Left lung (tissue), 10 donors: Measurements from ENCODE around the gene HYAL3. TPM values are rescaled to one million over a fixed set of nuclear protein-coding genes. Genes with fewer than 3 reads are reported as not detected.
A peak's percentile ranks its signal among the peaks of the same experiment; 100 is the strongest.

ENCODE experiments used
- ATAC-seq: fragments of 200-7000 bp; cut with Tn5 transposase; one replicate; pipeline ENCODE4 v1.9.1; 2020; ENCODE audit warnings: moderate library complexity
- DNase-seq, 4 donors: peaks; one replicate each; pipeline ENCODE4 v3.0.0-alpha.2; 2013 to 2020
- H3K27ac ChIP-seq, 2 donors: fragments of 200-600 bp; sonication (generic) in 1 of 2; one replicate each; pipeline versions ENCODE4 v1.5.0 to v1.8.0; 2020 to 2021
- H3K27me3 ChIP-seq, 2 donors: fragments of 200-600 bp; sonication (generic) in 1 of 2; one replicate each; pipeline versions ENCODE4 v1.5.0 to v1.8.0; 2020 to 2021
- H3K36me3 ChIP-seq, 2 donors: fragments of 200-600 bp; sonication (generic) in 1 of 2; one replicate each; pipeline versions ENCODE4 v1.5.0 to v1.8.0; 2020 to 2021
- H3K4me1 ChIP-seq, 2 donors: fragments of 200-600 bp; one replicate each; pipeline ENCODE4 v1.8.0; 2021
- H3K4me3 ChIP-seq, 2 donors: fragments of 200-600 bp; sonication (generic) in 1 of 2; one replicate each; pipeline versions ENCODE4 v1.5.0 to v1.8.0; 2020 to 2021; ENCODE audit warnings: mild to moderate bottlenecking in 1 of 2
- H3K9me3 ChIP-seq, 2 donors: fragments of 200-600 bp; sonication (generic) in 1 of 2; one replicate each; pipeline versions ENCODE4 v1.5.0 to v1.8.0; 2020 to 2021
- CTCF ChIP-seq, 2 donors: fragments of 200-600 bp; sonication (generic) in 1 of 2; IDR thresholded peaks; one replicate each; pipeline versions ENCODE4 v1.5.0 to v1.8.0; 2021; ENCODE audit warnings: antibody characterized with exemption in 2 of 2
- intact Hi-C, 2 donors: fragments of 100-400 bp; cut with DNase I; formaldehyde crosslinking; loops; one replicate each; pipeline versions ENCODE4 v1.11.2 to v1.14.2; 2022
- polyA plus RNA-seq, 6 donors: library from polyadenylated mRNA; unstranded; fragments of 120-200 nt; gene quantifications; one replicate each; pipeline ENCODE4 v1.2.1, GENCODE V29; 2013; ENCODE audit not compliant: insufficient read length in 6 of 6
- total RNA-seq, 2 donors: library from RNA; stranded (reverse); fragmentation: NEBNext Ultra II Directional; extraction: Animal tissue kit (Norgen Biotek cat#: 25700); gene quantifications; one replicate each; pipeline ENCODE4 v1.2.1, GENCODE V29; 2021
- donor health status: DM: no; HTN: yes; CAD: no.
- donor health status: DM: no; HTN: no; CAD: no.

The HYAL3 gene
- total and polyA plus RNA-seq, 8 donors = 2.3 to 5.2 (median 4.3) TPM

- intact Hi-C loops = no loop called here
- H3K4me3 ChIP-seq = peak overlapping the region; percentile 37 to 42
- ATAC-seq (peak; percentile 83), DNase-seq (peak; percentile 91 to 99 (median 95))
- peaks cover 0 to 45% of the 10 kb centered on the region in 2 donors for H3K36me3 ChIP-seq
- H3K27me3 ChIP-seq = no peaks in the 10 kb centered on the region
- peaks cover 26 to 81% of the 10 kb centered on the region in 2 donors for H3K4me1 ChIP-seq
- TF ChIP-seq CTCF (IDR thresholded peaks at IDR 0.05) = peak; percentile 94 to 99
- H3K9me3 ChIP-seq = no peaks in the 10 kb centered on the region
- peak overlapping the region; percentile 88 to 98 for H3K27ac ChIP-seq
Observed at GRCh38 chr3:50260027-50260941, 38.9 kb downstream of the HYAL3 start.

DNA sequence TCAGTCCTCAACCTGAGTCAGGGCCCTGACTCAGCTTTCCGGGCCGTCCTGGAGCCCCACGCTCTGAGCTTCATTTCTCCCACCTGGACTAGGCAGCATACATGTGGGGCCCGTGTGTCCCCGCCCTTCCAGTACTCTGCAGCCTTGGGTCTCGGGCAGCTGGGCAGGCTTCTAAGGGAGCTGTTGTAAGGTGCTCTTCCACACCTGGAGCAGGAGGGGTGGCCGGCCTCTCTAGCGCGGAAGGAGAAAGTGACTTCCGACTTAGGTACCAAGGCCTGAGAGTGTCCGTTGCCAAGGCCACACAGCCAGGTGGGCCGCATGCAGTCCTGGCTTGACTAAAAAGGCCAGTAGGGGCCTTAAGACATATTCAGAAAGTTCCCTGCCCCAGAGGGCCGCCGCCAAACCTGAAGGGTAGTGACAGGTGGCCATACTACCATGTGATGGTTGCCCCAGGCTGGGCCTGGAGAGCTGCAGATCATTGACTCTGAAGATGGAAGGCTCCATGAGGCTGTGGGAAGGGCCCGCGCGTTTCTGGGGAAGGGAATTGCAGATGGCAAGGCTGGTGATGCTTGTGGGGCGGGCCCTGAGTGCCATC lies 39.7 kb downstream of the HYAL3 start:
- DNase-seq = peak in 1 of 4 donors; percentile 55
- ATAC-seq = no peak
- H3K4me3 ChIP-seq = peak overlapping the region in 1 of 2 donors; percentile 37
- TF ChIP-seq CTCF (IDR thresholded peaks at IDR 0.05) = no peak
- H3K36me3 ChIP-seq = peaks cover 0 to 53% of the 10 kb centered on the region in 2 donors
- H3K27me3 ChIP-seq = no peaks in the 10 kb centered on the region
- intact Hi-C loops = no loop called here
- H3K27ac ChIP-seq = peak overlapping the region; percentile 88 to 98
- peaks cover 19 to 81% of the 10 kb centered on the region in 2 donors for H3K4me1 ChIP-seq
- H3K9me3 ChIP-seq = no peaks in the 10 kb centered on the region

GRCh38 chr3:50258979-50259378 lies 40.2 kb downstream of the HYAL3 start:
- no peaks in the 10 kb centered on the region for H3K9me3 ChIP-seq
- intact Hi-C loops = no loop called here
- peaks cover 13 to 81% of the 10 kb centered on the region in 2 donors for H3K4me1 ChIP-seq
- no peak overlapping the region for H3K4me3 ChIP-seq
- ATAC-seq (no peak), DNase-seq (peak in 1 of 4 donors; percentile 53)
- H3K36me3 ChIP-seq = peaks cover 0 to 58% of the 10 kb centered on the region in 2 donors
- H3K27ac ChIP-seq = peak overlapping the region; percentile 88 to 98
- TF ChIP-seq CTCF (IDR thresholded peaks at IDR 0.05) = no peak
- H3K27me3 ChIP-seq = no peaks in the 10 kb centered on the region

- H3K4me3 ChIP-seq = no peak overlapping the region
- no peaks in the 10 kb centered on the region for H3K9me3 ChIP-seq
- no peak for DNase-seq
- no peak for TF ChIP-seq CTCF (IDR thresholded peaks at IDR 0.05)
- intact Hi-C loops = no loop called here
- peaks cover 10 to 83% of the 10 kb centered on the region in 2 donors for H3K4me1 ChIP-seq
- ATAC-seq = no peak
- H3K36me3 ChIP-seq = peaks cover 0 to 66% of the 10 kb centered on the region in 2 donors
- H3K27me3 ChIP-seq = no peaks in the 10 kb centered on the region
- peak overlapping the region; percentile 88 to 98 for H3K27ac ChIP-seq
Observed at GRCh38 chr3:50258029-50258680, 41.0 kb downstream of the HYAL3 start.
